Endothelial cell of umbilical vein (primary cell): ENCODE data around the gene GOLGA1. TPM values are rescaled to one million over a fixed set of nuclear protein-coding genes. Genes with fewer than 3 reads are reported as not detected.

Source experiments
- BruUV-seq: library from RNA; stranded (reverse); fragments of 400-500 nt; replicated peaks from 2 replicates; lab custom pipeline; 2021; lab: Mats Ljungman, UMichigan
- CTCF ChIA-PET: fragments of 300-600, 350-600 bp; sonication (Branson Sonifier 250); formaldehyde crosslinking; loops from one replicate; lab custom pipeline; 2021; ENCODE audit warnings: antibody characterized with exemption, inconsistent platforms; lab: Charles Lee
- POLR2A ChIA-PET: fragments of 300-600, 350-600 bp; sonication (Branson Sonifier 250); formaldehyde crosslinking; loops from one replicate; lab custom pipeline; 2021; ENCODE audit warnings: antibody characterized with exemption, inconsistent platforms; lab: Charles Lee
- DNase-seq: peaks from one replicate; pipeline ENCODE4 v3.0.0-alpha.2; 2011; ENCODE audit warnings: low read depth, low spot score
- FAIRE-seq: peaks from 2 replicates; lab custom pipeline; 2011; peaks lifted over from hg19 to GRCh38; lab: Jason Lieb, UNC
- H2AFZ ChIP-seq: 2 replicates; pipeline ENCODE4 v1.6.0; 2012; ENCODE audit warnings: low read depth, low read length, control low read depth, inconsistent platforms
- H3K27ac ChIP-seq: 2 replicates; pipeline ENCODE4 v1.5.1; 2011; ENCODE audit warnings: low read depth, mild to moderate bottlenecking, control low read depth, low read length, moderate library complexity; ENCODE audit not compliant: insufficient read depth
- H3K27me3 ChIP-seq, 2 experiments: 2 replicates each; pipeline versions ENCODE4 v1.6.0 to v1.6.1; 2011; ENCODE audit warnings: low read length in 2 of 2, mixed read lengths in 1 of 2; ENCODE audit not compliant: control insufficient read depth in 2 of 2, insufficient read depth in 2 of 2
- H3K36me3 ChIP-seq, 2 experiments: 2 replicates in 1 of 2; 3 replicates in 1 of 2; pipeline ENCODE4 v1.5.1; 2011; ENCODE audit warnings: low read length in 2 of 2, mild to moderate bottlenecking in 1 of 2, moderate library complexity in 1 of 2; ENCODE audit not compliant: control insufficient read depth in 2 of 2, insufficient read depth in 2 of 2; ENCODE audit errors: extremely low read depth in 1 of 2
- H3K4me1 ChIP-seq: 3 replicates; pipeline ENCODE4 v1.5.1; 2011; ENCODE audit warnings: mild to moderate bottlenecking, low read length; ENCODE audit not compliant: control insufficient read depth, insufficient read depth; ENCODE audit errors: extremely low read depth
- H3K4me2 ChIP-seq: 2 replicates; pipeline ENCODE4 v1.6.1; 2011; ENCODE audit warnings: low read length, control low read depth, mixed read lengths; ENCODE audit not compliant: insufficient read depth
- H3K4me3 ChIP-seq, 3 experiments: fragments of 200-600 bp in 1 of 3; sonication (generic), shearing (Covaris generic) in 1 of 3; replicated peaks in 1 of 3; 2 replicates each; pipeline ENCODE4 v1.5.1; 2011 to 2016; ENCODE audit warnings: control low read depth in 3 of 3, low read length in 3 of 3, mild to moderate bottlenecking in 2 of 3, inconsistent platforms in 1 of 3, low read depth in 1 of 3, moderate library complexity in 1 of 3; ENCODE audit not compliant: insufficient read depth in 1 of 3
- H3K79me2 ChIP-seq: 2 replicates; pipeline ENCODE4 v1.6.0; 2012; ENCODE audit warnings: low read length, inconsistent platforms; ENCODE audit not compliant: control insufficient read depth, insufficient read depth
- H3K9ac ChIP-seq: replicated peaks from 2 replicates; pipeline ENCODE3; 2011; ENCODE audit warnings: low read length, control low read depth; ENCODE audit not compliant: insufficient read depth; ENCODE audit errors: extremely low read depth
- H3K9me1 ChIP-seq: replicated peaks from 3 replicates; pipeline ENCODE4 v1.6.0; 2011; ENCODE audit warnings: mild to moderate bottlenecking, low read length; ENCODE audit not compliant: control insufficient read depth, insufficient read depth; ENCODE audit errors: extremely low read depth
- H3K9me3 ChIP-seq: replicated peaks from 2 replicates; pipeline ENCODE4 v1.5.1; 2012; ENCODE audit warnings: low read length, inconsistent platforms; ENCODE audit not compliant: control insufficient read depth, insufficient read depth
- H4K20me1 ChIP-seq: replicated peaks from 2 replicates; pipeline ENCODE3; 2011; ENCODE audit warnings: mild to moderate bottlenecking, low read length; ENCODE audit not compliant: control insufficient read depth, insufficient read depth; ENCODE audit errors: extremely low read depth
- CTCF ChIP-seq, 2 donors: IDR thresholded peaks; 1 replicate in 1 of 2; 2 replicates in 1 of 2; pipeline ENCODE4 v1.5.1; 2011; ENCODE audit warnings: low read length in 2 of 2, mild to moderate bottlenecking in 2 of 2, moderate library complexity in 2 of 2, control low read depth in 1 of 2, inconsistent platforms in 1 of 2, low read depth in 1 of 2; ENCODE audit not compliant: insufficient read depth in 1 of 2; ENCODE audit errors: extremely low read depth in 1 of 2
- EZH2 ChIP-seq: IDR thresholded peaks from 2 replicates; pipeline ENCODE4 v1.6.1; 2012; ENCODE audit warnings: borderline replicate concordance, low read depth, mild to moderate bottlenecking, moderate library complexity, low read length, inconsistent platforms; ENCODE audit not compliant: severe bottlenecking
- FOS ChIP-seq: IDR thresholded peaks from 2 replicates; pipeline ENCODE4 v1.6.1; 2011; ENCODE audit warnings: mild to moderate bottlenecking, low read length, moderate library complexity, borderline replicate concordance; ENCODE audit not compliant: insufficient read depth
- GATA2 ChIP-seq: IDR thresholded peaks from 2 replicates; pipeline ENCODE4 v1.7.0; 2011; ENCODE audit warnings: low read depth, mild to moderate bottlenecking, moderate library complexity, mixed read lengths, low read length; ENCODE audit not compliant: insufficient read length, insufficient read depth
- JUN ChIP-seq: IDR thresholded peaks from 2 replicates; pipeline ENCODE4 v1.6.1; 2011; ENCODE audit warnings: borderline replicate concordance, low read depth; ENCODE audit not compliant: insufficient read length, insufficient read depth
- MAX ChIP-seq: IDR thresholded peaks from 2 replicates; pipeline ENCODE4 v1.6.1; 2011; ENCODE audit not compliant: insufficient read depth, insufficient read length
- MYC ChIP-seq: IDR thresholded peaks from one replicate; pipeline ENCODE4 v1.6.1; 2011; ENCODE audit warnings: mild to moderate bottlenecking, low read depth, low read length
- POLR2A ChIP-seq: IDR thresholded peaks from 2 replicates; pipeline ENCODE4 v1.6.1; 2012; ENCODE audit warnings: low read depth, mild to moderate bottlenecking, control low read depth, low read length
- POLR2AphosphoS5 ChIP-seq: IDR thresholded peaks from 2 replicates; pipeline ENCODE4 v1.6.1; 2012; ENCODE audit warnings: low read depth, mild to moderate bottlenecking, control low read depth, low read length, moderate library complexity; ENCODE audit not compliant: insufficient read depth
- dilution Hi-C: fragments of 300-500 bp; cut with MboI; formaldehyde crosslinking; loops from one replicate; pipeline ENCODE4 v1.15.0; 2019; ENCODE audit warnings: low sequenced_read_pairs; ENCODE audit not compliant: extremely low pct_ligation_motif_present
- intact Hi-C: fragments of 100-400 bp; cut with micrococcal nuclease; formaldehyde crosslinking; loops from one replicate; pipeline ENCODE4 v1.10.0; 2022
- polyA plus RNA-seq, 4 experiments: library from polyadenylated mRNA; depleted of rRNA in 3 of 4; stranded (reverse) in 3 of 4; unstranded in 1 of 4; fragments of >200 nt; gene quantifications; 2 replicates each; pipeline versions ENCODE4 v1.2.1 to v1.2.3, GENCODE V29; 2011 to 2012; ENCODE audit warnings: missing spikeins in 1 of 4
- total RNA-seq: library from RNA; stranded (reverse); gene quantifications from 2 replicates; pipeline ENCODE4 v1.2.3, GENCODE V29; 2021

Gene GOLGA1
- total and polyA plus RNA-seq, 2 donors (not counting 3 experiments of a cell fraction or from before 2014, with no cell fraction given) = 13.1 to 19.9 TPM

- intact Hi-C loops = no loop called here
- Histone ChIP-seq H2AFZ (no peak overlapping the region), H3K4me3 (no peak overlapping the region), H3K36me3 (peaks cover 0 to 39% of the 10 kb centered on the region in 2 experiments), H3K4me2 (no peak overlapping the region), H3K79me2 (no peaks in the 10 kb centered on the region), H3K4me1 (no peaks in the 10 kb centered on the region), H3K27ac (no peak overlapping the region), H3K9ac (no peak overlapping the region), H4K20me1 (no peaks in the 10 kb centered on the region), H3K9me3 (no peaks in the 10 kb centered on the region), H3K9me1 (no peaks in the 10 kb centered on the region), H3K27me3 (no peaks in the 10 kb centered on the region)
- DNase-seq (no peak), FAIRE-seq (no peak)
- ChIA-PET CTCF (no interaction called here), POLR2A (no interaction called here)
- BruUV-seq = no TSS peak
- dilution Hi-C loops = no loop called here
- TF ChIP-seq MYC = no peak
Observed at GRCh38 chr9:124886866-124887492, 53.9 kb downstream of the GOLGA1 start.

- no peak for FAIRE-seq
- ChIA-PET POLR2A (no interaction called here), CTCF (no interaction called here)
- H3K9me1 ChIP-seq = no peaks in the 10 kb centered on the region
- no peak overlapping the region for H3K4me3 ChIP-seq
- H3K4me2 ChIP-seq = no peak overlapping the region
- no TSS peak for BruUV-seq
- H3K4me1 ChIP-seq = no peaks in the 10 kb centered on the region
- TF ChIP-seq FOS (no peak), JUN (no peak), MAX (no peak), GATA2 (no peak), POLR2A (no peak), MYC (no peak), CTCF (IDR thresholded peaks at IDR 0.05; ENCODE audit: extremely low read depth in 1 of 2, insufficient read depth in 1 of 2, low read depth in 1 of 2, low read length in 2 of 2) (no peak), POLR2AphosphoS5 (no peak), EZH2 (no peak)
- intact Hi-C loops = no loop called here
- peaks cover 0 to 39% of the 10 kb centered on the region in 2 experiments for H3K36me3 ChIP-seq
- H2AFZ ChIP-seq = no peak overlapping the region
- DNase-seq = no peak
- H3K9me3 ChIP-seq = no peaks in the 10 kb centered on the region
- H3K79me2 ChIP-seq = no peaks in the 10 kb centered on the region
- no peaks in the 10 kb centered on the region for H3K27me3 ChIP-seq
- no peak overlapping the region for H3K9ac ChIP-seq
- dilution Hi-C loops = no loop called here
- no peak overlapping the region for H3K27ac ChIP-seq
- no peaks in the 10 kb centered on the region for H4K20me1 ChIP-seq
Observed at GRCh38 chr9:124886461-124886860, 54.4 kb downstream of the GOLGA1 start.
